Right lobe of liver (tissue), 4 donors: ENCODE measurements around the gene OSBPL3.

Source experiments
- POLR2A ChIP-seq: fragments of 450-650 bp; IDR thresholded peaks from one replicate; pipeline ENCODE4 v1.6.1; 2017; ENCODE audit warnings: antibody characterized with exemption, mild to moderate bottlenecking
- TF ChIP-seq, protein P1 (sequence below), 4 donors: fragments of 200-600 bp in 3 of 4; fragments of 450-650 bp in 1 of 4; IDR thresholded peaks; one replicate each; pipeline versions ENCODE4 v1.5.1 to v1.8.0; 2016 to 2022; ENCODE audit warnings: antibody characterized with exemption in 4 of 4, mild to moderate bottlenecking in 2 of 4
- donor health status: DM: no; HTN: no; CAD: no.
- donor health status: DM: no; HTN: no; CAD: no.
- donor health status: DM: no; HTN: yes; CAD: no.

DNA sequence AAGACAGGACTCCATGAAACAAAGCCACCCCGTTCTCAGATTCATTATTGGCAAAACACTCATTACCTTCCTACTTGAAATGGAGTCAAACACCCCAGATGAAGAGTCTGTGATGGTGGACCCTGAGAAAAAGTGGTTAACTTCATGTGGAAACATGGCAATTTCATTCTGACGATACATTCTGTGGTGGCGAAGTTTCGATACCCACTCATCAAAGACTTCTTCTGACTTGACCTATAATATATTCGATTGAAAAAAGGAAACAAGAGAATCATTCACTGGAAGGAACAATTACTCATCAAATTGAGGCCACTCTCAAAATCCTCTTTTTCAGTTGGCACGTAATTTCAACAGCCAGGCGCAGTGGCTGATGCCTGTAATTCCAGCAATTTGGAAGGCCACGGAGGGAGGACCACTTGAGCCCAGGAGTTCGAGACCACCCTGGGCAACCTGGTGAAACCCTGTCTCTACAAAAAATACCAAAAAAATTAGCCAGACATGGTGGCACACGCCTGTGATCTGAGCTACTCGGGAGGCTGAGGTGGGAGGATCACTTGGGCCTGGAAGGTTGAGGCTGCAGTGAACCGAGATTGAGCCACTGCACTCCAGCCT lies 113.9 kb downstream of the OSBPL3 start:
- TF ChIP-seq, protein P1, sequence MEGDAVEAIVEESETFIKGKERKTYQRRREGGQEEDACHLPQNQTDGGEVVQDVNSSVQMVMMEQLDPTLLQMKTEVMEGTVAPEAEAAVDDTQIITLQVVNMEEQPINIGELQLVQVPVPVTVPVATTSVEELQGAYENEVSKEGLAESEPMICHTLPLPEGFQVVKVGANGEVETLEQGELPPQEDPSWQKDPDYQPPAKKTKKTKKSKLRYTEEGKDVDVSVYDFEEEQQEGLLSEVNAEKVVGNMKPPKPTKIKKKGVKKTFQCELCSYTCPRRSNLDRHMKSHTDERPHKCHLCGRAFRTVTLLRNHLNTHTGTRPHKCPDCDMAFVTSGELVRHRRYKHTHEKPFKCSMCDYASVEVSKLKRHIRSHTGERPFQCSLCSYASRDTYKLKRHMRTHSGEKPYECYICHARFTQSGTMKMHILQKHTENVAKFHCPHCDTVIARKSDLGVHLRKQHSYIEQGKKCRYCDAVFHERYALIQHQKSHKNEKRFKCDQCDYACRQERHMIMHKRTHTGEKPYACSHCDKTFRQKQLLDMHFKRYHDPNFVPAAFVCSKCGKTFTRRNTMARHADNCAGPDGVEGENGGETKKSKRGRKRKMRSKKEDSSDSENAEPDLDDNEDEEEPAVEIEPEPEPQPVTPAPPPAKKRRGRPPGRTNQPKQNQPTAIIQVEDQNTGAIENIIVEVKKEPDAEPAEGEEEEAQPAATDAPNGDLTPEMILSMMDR (IDR thresholded peaks at IDR 0.05), result no peak
- TF ChIP-seq POLR2A, result no peak
